DND-41 (cell line): Measurements from ENCODE around the gene POU2AF1.
"Not testable (repeated sequence)": the region's sequence is repeated elsewhere in the genome, so short reads cannot be mapped to it uniquely, and the experiment has no call there.

Source experiments
- ATAC-seq: fragments of 200-7000 bp; cut with Tn5 transposase; 3 replicates; pipeline ENCODE4 v1.9.1; 2021; ENCODE audit warnings: low read depth; ENCODE audit not compliant: insufficient read depth
- DNase-seq: peaks from one replicate; pipeline ENCODE4 v3.0.0-alpha.2; 2020
- H2AFZ ChIP-seq: 2 replicates; pipeline ENCODE4 v1.6.0; 2012; ENCODE audit warnings: low read depth, low read length
- H3K27ac ChIP-seq: 2 replicates; pipeline ENCODE4 v1.5.1; 2012; ENCODE audit warnings: low read length, inconsistent platforms
- H3K27me3 ChIP-seq: fragments of 200-600 bp; sonication (generic); 2 replicates; pipeline ENCODE4 v1.6.0; 2012; ENCODE audit warnings: low read length, mild to moderate bottlenecking, inconsistent platforms; ENCODE audit not compliant: insufficient read depth, poor library complexity
- H3K36me3 ChIP-seq: 2 replicates; pipeline ENCODE4 v1.5.1; 2012; ENCODE audit warnings: low read length, inconsistent platforms; ENCODE audit not compliant: insufficient read depth
- H3K4me1 ChIP-seq: 2 replicates; pipeline ENCODE4 v1.5.1; 2012; ENCODE audit warnings: mild to moderate bottlenecking, low read length; ENCODE audit not compliant: insufficient read depth
- H3K4me2 ChIP-seq: 2 replicates; pipeline ENCODE4 v1.6.0; 2012; ENCODE audit warnings: mild to moderate bottlenecking, moderate library complexity, low read length, inconsistent platforms; ENCODE audit not compliant: insufficient read depth
- H3K4me3 ChIP-seq, 2 experiments: fragments of 200-600 bp in 1 of 2; shearing (Covaris generic) in 1 of 2; 2 replicates each; pipeline ENCODE4 v1.5.1; 2012 to 2016; ENCODE audit warnings: inconsistent platforms in 2 of 2, low read length in 2 of 2, mild to moderate bottlenecking in 2 of 2, low read depth in 1 of 2, moderate library complexity in 1 of 2
- H3K79me2 ChIP-seq: 2 replicates; pipeline ENCODE4 v1.6.0; 2012; ENCODE audit warnings: low read length, inconsistent platforms; ENCODE audit not compliant: insufficient read depth
- H3K9ac ChIP-seq: 2 replicates; pipeline ENCODE4 v1.6.0; 2012; ENCODE audit warnings: low read depth, mild to moderate bottlenecking, inconsistent platforms, low read length, moderate library complexity
- H3K9me3 ChIP-seq: 2 replicates; pipeline ENCODE4 v1.5.1; 2012; ENCODE audit warnings: low read length, moderate library complexity, mild to moderate bottlenecking, inconsistent platforms; ENCODE audit not compliant: insufficient read depth, severe bottlenecking
- H4K20me1 ChIP-seq: 2 replicates; pipeline ENCODE4 v1.6.0; 2012; ENCODE audit warnings: low read length; ENCODE audit not compliant: insufficient read depth
- CTCF ChIP-seq: IDR thresholded peaks from 2 replicates; pipeline ENCODE4 v1.5.1; 2012; ENCODE audit warnings: borderline replicate concordance, low read length, moderate library complexity, mild to moderate bottlenecking; ENCODE audit not compliant: poor library complexity, severe bottlenecking; ENCODE audit errors: extremely low read depth
- EZH2 ChIP-seq: IDR thresholded peaks from 3 replicates; pipeline ENCODE4 v1.6.1; 2012; ENCODE audit warnings: borderline replicate concordance, low read depth, mild to moderate bottlenecking, moderate library complexity, low read length, inconsistent platforms; ENCODE audit not compliant: severe bottlenecking

POU2AF1 gene

DNA sequence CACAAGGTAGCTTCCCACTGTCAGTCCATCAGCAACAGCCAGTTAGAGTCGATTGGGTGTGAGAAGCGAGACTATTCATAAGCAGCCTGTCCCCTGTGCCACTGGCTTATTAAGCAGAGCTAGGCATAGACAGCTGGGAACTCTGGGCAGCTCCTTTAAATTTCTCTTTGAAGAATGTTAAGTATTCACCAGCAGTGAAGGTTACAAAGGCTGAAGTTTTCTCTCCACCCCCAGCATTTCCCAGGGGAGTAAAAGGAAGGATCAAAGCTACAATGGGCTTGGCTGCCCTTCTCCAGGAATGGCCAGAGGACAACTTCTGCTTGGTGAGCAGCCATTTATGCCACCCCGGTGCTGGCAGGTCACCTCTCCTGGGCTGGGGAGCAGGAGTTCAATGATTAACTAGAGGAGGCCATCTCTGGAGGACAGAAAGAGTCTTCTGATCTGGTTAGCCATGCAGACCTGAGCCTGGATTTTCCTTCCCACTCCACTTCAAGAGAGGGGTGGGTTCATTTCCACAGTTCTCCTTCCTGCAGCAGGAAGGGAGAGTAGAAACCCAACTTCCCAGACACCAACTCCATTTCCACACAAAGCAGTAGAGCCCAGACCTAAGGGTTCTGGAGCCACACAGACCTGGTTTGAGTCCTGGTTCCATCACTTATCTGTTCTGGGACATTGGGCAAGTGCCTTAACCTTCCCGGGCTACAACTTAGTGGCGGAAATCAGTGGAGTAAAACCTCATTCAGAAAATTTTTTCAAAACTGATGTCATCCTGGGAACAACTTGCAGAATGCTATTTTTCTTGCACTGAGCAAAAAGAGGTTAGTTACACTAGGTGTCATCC, 58.1 kb downstream of the POU2AF1 start:
- Histone ChIP-seq H3K9me3 (no peaks in the 10 kb centered on the region), H3K79me2 (no peaks in the 10 kb centered on the region), H4K20me1 (no peaks in the 10 kb centered on the region), H3K4me2 (no peak overlapping the region), H3K36me3 (no peaks in the 10 kb centered on the region), H3K27me3 (no peaks in the 10 kb centered on the region), H2AFZ (no peak overlapping the region), H3K9ac (no peak overlapping the region), H3K4me1 (no peaks in the 10 kb centered on the region), H3K4me3 (no peak overlapping the region), H3K27ac (no peak overlapping the region)
- DNase-seq = no peak
- TF ChIP-seq CTCF (no peak), EZH2 (no peak)
- ATAC-seq = no peak

DNA sequence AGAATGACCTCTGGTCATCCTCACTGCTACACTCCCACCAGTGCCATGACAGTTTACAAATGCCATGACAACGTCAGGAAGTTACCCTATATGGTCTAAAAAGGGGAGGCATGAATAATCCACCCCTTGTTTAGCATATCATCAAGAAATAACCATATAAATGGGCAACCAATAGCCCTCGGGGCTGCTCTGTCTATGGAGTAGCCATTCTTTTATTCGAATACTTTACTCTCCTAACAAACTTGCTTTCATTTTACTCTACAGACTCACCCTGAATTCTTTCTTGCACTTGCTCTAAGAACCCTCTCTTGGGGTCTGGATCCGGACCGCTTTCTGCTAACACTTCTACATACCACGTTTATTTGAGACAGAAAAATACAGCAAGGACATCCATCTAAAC, 58.9 kb downstream of the POU2AF1 start:
- not testable (repeated sequence) for H3K9ac ChIP-seq, H3K27me3 ChIP-seq, H2AFZ ChIP-seq

GRCh38 chr11:111319296-111319695, 59.8 kb downstream of the POU2AF1 start:
- Histone ChIP-seq H3K79me2 (no peaks in the 10 kb centered on the region), H3K4me3 (no peak overlapping the region), H3K27ac (no peak overlapping the region), H3K36me3 (no peaks in the 10 kb centered on the region), H2AFZ (no peak overlapping the region), H3K4me1 (no peaks in the 10 kb centered on the region), H3K9ac (no peak overlapping the region), H3K4me2 (no peak overlapping the region), H3K9me3 (no peaks in the 10 kb centered on the region), H3K27me3 (no peaks in the 10 kb centered on the region), H4K20me1 (no peaks in the 10 kb centered on the region)
- no peak for ATAC-seq
- no peak for TF ChIP-seq EZH2
- no peak for TF ChIP-seq CTCF
- no peak for DNase-seq

More for the DNA sequence above, 58.9 kb downstream of the POU2AF1 start:
- H3K4me1 ChIP-seq, H3K9me3 ChIP-seq, H3K4me2 ChIP-seq, DNase-seq, H3K36me3 ChIP-seq, H3K4me3 ChIP-seq, ATAC-seq, H4K20me1 ChIP-seq, H3K79me2 ChIP-seq, H3K27ac ChIP-seq: not testable (repeated sequence)

GRCh38 chr11:111312076-111312475, 67.0 kb downstream of the POU2AF1 start:
- no peaks in the 10 kb centered on the region for H3K36me3 ChIP-seq
- no peaks in the 10 kb centered on the region for H3K9me3 ChIP-seq
- H3K27ac ChIP-seq = no peak overlapping the region
- H4K20me1 ChIP-seq = no peaks in the 10 kb centered on the region
- H3K79me2 ChIP-seq = no peaks in the 10 kb centered on the region
- no peak for ATAC-seq
- H3K27me3 ChIP-seq = peaks cover 3% of the 10 kb centered on the region
- no peaks in the 10 kb centered on the region for H3K4me1 ChIP-seq
- DNase-seq = no peak
- no peak overlapping the region for H3K9ac ChIP-seq
- no peak overlapping the region for H2AFZ ChIP-seq
- no peak overlapping the region for H3K4me3 ChIP-seq
- H3K4me2 ChIP-seq = no peak overlapping the region
- TF ChIP-seq CTCF (no peak), EZH2 (no peak)
